ENCODE measurements around the gene GPR157.

Gene GPR157

DNA sequence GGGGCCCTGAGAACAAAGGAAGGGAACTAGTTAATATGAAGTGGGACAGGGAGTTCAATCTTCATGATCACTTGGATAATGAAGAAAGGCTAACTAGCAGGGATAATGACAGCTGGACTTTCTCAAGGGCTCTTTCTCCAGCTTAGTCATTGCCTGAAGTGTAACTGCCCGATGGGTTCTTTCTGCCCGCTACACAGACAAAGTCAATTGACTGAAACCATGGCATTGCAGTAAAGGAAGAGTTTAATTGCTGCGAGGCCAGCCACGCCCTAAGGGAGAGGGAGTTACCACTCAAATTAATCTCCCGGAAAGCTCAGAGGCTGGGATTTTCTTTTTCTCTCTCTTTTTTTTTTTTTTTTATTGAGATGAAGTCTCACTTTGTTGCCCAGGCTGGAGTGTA, 42.9 kb downstream of the GPR157 start:
- DNase-seq = no peak

DNA sequence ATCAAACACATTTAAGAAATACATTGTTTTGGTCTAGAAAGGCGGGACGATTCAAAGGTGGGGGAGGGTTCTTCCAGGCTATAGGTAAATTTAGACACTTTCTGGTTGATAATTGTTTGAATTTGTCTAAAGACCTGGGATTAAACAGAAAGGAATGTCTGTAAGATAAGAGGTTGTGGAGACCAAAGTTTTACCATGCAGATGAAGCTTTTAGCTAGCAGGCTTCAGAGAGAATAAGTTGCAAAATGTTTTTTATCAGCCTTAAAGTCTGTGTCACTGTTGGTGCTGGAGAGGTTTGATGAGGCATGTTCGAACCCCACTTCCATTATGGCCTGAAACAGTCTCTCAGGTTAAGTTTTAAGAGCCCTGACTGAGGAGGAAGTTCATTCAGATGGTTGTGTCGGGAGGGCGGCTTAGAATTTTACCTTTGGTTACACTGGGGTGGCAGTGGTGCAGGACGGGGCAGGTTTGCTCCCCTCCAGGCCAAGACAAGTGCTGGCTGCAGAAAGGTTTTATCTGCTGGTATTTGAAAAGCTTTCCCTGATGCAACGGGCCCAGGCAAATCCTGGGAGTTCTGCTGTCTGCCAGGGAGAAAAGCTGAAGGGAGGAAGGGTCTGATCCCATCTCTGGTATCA, 43.5 kb downstream of the GPR157 start:
- no peak for DNase-seq

DNA sequence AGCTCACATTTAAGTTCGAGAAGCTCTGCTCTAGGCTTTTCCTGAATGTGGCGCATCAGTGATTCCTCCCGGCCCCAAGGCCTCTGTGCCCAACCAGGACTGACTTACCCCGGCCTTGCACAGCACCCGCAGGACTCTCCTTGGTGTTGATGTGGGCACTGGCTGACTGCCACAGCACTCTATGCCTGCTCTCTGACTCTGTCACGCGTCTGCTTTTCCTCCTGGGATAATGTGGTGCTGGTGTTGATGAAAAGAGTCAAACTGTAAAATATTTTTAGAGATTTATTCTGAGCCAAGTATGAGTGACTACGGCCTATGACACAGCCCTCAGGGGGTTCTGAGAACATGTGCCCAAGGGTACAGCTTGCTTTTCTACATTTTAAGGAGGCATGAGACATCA, 44.0 kb downstream of the GPR157 start:
- peak; percentile 13 for DNase-seq

DNA sequence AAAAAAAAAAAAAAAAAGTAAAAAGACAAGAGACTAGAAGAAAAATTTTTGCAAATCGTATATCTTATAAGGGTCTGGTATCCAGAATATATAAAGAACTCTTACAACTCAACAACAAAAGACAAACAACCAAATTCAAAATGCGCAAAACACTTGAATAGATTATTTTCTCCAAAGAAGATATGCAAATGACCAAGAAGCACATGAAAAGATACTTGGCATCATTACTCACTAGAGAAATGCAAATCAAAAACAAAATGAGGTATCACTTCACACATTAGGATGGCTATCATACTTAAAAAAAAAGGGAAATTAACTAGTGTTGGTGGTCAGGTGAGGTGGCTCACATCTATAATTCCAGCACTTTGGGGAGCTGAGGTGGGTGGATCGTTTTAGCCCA, 47.4 kb downstream of the GPR157 start:
- no peak for DNase-seq

DNA sequence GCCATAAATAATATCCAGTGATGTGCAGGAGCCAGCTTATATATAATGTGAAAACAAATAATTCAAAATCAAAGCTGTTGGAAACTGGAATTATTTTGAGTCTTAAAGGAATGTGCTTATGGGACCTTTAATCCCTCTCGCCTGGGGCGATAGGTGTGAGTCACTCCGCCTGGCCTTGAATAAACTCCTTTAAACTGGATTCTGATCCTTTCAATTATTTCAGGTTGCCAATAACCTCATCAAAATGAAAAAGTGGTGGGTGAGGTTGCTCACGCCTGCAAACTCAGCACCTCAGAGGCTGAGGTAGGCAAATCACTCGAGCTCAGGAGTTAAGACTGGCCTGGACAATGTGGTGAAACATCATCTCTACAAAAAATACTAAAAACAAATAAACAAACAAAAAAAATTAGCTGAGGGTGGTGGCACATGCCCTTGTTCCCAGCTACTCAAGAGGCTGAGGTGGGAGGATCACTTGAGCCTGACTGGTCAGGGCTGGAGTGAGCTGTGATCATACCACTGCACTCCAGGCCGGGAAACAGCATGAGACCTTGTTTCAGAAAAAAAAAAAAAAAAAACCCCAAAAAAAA, 48.1 kb downstream of the GPR157 start:
- DNase-seq = no peak

DNA sequence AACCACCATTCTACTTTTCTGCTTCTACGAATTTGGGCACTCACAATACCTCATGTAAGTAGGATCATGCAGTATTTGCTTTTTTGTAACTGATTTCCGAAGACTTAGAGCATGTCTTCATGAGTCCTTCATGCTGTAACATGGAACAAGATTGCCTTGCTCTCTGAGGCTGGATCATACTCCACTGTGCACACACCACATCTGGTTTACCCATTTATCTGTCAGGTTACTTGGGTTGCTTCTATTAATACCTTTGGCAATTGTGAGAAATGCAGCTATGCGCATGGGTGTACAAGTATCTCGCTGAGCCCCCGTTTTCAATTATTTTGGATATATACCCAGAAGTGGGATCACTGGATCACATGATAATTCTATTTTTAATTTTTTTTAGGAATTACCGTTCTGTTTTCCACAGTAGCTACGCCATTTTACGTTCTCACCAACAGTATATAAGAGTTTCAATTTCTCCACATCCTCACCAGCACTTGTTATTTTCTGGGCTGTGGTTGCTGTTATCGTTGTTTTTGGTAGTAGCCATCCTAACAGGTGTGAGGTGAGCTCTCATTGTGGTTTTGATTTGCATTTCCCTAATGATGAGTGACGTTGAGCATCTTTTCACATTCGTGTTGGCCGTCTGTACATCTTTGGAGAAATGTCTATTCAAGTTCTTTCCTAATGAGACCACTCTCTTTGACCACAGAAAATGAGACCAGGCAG, 48.8 kb downstream of the GPR157 start:
- DNase-seq = no peak

DNA sequence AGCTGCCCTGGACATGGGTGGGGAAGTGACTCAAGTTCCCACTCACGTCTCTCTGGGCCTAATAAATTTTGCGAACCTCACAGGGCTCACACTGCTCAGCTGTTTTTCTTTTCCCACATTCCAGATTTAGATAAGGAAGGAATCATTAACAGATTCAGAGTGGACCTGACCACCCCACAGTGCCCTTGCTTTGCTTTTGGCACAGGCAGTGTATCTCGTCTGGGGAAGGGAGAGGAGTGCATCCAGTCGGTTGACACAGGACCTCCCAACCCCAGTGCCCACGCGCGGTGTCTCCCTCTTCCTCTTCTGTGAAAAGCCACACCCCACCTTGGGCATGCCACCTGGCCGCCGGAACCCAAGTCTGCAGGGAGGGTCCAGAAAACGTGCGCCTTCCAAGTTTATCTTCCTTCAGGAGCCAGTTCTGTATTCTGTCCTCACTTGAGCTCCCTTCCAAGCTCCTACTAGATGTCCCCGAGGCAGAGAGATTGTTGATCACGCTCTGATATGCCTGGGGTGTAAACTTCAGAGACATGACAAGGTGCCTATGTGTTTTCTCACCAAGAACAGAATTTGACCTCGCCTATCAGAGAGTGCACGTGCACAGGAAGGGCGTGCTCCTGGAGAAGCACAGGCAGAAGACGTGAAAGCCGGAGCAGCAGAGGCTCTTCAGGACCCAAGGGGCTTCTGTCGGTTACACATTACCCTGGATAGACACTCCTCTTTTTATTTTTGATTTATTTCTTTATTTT, 50.0 kb downstream of the GPR157 start:
- DNase-seq = no peak

DNA sequence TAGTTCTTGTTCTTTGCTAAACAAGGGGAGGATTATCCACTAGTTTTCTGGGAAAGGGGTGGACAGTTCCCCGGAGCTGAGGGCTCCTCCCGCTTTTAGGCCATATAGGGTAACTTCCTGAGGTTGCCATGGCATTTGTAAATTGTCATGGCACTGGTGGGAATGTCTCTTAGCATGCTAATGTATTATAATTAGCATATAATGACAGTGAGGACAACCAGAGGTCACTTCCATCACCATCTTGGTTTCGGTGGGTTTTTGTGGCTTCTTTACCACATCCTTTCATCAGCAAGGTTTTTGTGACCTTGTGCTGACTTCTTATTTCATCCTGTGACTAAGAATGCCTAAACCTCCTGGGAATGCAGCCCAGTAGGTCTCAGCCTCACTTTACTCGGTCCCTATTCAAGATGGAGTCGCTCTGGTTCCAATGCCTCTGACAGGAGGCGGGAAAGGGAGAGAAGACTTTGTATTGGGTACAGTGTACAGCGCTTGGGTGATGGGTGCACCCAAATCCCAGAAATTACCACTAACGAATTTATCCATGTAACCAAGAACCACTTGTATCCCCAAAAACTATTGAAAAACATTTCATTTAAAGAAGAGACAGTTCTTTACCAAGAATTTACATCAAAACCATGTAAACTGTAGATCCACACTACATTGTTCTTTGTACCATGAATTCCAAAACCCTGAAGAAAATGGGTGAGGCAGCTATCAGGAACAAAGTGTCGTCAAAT, 50.7 kb downstream of the GPR157 start:
- DNase-seq = peak; percentile 78

DNA sequence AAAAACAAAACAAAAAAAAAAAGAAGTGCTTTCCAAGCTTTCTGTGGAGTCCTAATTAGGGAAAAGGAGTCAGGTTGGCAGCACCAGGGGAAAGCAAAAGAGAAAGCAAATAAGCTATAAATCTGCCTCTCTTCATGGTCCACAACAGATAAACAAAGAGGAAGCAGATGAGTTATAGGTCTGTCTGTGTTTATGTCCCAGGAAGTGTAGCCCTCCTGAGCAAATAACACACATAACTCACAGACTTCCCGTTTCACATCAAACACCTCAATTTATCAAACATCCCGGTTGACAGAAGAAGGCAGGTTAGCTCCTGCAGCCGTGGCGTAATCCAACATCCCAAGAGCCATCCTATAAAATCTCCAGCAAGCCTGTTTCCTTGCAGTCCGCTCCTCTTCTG, 53.9 kb downstream of the GPR157 start:
- DNase-seq = no peak

DNA sequence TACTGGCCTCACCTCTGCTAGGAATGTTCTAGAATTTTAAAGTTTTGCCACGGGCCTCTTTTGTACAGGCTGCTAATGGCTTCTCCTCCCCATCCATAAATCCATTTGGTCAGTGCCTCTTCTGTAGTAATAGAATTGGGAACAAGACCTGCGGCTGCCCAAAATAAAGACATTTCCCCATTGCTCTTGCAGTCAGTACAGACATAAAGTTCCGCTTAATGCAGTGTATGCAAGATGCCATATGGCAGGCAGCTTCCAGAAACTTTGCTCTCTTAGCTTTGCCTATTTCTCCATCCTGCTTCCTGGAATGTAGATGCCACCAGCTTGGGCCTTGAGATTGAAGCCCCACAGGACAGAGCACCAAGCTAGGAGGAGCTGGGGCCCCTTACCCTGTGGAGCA, 55.8 kb downstream of the GPR157 start:
- DNase-seq = no peak

DNA sequence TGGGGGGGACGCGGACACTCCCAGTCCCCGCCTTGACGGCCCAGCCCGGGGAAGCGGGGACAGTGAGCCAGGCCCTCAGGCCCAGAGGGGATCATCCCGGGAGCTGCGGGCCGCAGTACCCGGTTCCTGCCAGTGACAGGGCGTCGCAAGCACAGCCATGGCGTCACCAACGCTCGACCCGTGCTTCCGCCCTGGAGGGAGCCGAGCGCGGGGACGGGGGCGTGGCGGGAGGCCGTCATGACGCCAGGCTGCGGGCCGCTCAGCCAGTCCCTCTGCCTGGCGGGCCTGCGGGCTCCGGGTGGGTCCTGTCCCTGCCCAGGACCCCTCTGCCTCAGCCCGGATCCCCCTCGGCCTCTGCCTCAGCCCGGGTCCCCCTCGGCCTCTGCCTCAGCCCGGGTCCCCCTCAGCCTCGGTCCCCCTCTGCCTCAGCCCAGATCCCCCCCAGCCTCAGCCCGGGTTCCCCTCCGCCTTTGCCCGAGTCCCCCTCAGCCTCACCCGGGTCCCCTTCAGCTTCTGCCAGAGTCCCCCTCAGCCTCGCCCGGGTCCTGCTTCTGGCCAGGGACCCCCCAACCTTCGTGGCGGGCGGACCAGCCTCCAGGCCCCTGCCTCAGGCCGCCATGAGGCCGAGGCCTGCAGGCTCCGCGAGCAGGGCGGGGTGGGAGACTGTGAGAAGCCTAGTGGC, 57.2 kb downstream of the GPR157 start:
- no peak for DNase-seq

DNA sequence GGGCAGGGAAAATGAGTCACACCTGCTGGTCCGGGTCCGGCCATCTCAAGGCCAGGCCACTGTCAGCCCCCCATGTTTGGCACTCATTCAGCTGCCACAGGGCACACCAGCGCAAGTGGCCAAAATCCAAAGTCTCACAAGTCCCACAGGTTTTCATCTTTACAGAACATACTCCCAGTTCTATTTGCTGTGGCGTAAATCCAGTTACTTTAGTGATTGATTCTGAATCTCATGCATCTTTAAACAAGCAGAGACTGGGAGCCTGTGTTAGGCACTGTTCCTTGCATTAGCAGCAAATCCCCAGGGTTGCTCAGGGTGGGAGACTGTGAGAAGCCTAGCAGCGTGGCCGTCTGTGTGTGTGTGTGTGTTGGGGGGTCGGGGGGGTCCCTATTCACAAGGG, 58.4 kb downstream of the GPR157 start:
- no peak for DNase-seq

DNA sequence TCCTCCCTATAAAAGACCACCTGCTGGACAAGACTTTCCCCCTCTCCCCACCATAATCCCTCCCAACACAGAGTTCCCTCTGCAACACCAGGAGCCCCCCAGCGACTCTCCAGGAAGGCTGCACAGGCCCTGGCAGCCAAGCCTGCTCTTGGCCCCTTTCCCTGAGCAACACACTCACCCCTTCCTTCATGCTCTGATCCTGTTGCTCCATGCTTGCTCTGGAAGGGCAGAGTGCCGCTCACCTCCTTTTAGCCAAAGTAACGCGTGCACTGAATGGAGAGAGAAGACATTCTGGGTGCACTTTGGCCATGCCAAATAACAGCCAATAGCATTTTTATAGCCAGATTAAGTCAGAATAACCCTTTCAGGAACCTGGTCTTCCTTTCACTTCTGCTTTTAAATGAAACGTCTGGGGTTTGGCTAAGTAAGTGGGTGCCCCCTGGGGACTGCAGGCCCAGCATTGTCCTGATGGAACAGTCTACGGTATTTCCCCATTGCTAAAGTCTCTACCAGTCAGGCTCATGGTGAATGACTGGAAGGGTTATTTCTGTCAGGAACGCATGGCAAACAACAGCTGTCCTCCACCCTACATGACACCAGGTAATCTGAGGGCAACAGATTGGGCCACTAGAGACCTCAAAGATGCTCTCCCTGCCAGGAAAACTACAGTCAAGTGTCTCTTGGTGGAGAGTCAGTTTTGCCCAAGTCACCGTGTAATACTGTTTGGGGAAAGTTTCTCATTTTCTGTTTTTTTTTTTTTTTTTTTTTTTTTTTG, 59.4 kb downstream of the GPR157 start, which contains the start of gene SLC2A5:
Gene SLC2A5, minus strand, starts transcription at position 310 of the 775 bp plus-strand sequence. Its CDS starts 99 bp downstream, at position 211.
- DNase-seq = no peak

DNA sequence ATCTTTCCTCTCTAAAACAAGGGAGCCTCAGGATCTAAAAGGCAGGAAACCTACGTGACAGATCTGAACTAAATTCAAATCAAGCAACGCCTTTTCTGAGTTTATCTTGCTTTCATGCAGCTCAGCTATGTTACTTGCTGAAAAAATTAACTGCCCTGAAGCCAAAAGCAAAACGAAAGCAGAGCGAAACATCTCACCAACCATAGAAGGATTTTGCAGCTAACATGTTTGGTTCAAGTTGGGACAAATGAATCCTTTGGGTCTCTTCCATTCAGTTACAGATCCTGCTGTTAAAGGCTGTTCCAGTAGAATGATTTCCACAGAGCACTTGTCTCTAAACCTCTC, 59.9 kb downstream of the GPR157 start:
- no peak for DNase-seq

DNA sequence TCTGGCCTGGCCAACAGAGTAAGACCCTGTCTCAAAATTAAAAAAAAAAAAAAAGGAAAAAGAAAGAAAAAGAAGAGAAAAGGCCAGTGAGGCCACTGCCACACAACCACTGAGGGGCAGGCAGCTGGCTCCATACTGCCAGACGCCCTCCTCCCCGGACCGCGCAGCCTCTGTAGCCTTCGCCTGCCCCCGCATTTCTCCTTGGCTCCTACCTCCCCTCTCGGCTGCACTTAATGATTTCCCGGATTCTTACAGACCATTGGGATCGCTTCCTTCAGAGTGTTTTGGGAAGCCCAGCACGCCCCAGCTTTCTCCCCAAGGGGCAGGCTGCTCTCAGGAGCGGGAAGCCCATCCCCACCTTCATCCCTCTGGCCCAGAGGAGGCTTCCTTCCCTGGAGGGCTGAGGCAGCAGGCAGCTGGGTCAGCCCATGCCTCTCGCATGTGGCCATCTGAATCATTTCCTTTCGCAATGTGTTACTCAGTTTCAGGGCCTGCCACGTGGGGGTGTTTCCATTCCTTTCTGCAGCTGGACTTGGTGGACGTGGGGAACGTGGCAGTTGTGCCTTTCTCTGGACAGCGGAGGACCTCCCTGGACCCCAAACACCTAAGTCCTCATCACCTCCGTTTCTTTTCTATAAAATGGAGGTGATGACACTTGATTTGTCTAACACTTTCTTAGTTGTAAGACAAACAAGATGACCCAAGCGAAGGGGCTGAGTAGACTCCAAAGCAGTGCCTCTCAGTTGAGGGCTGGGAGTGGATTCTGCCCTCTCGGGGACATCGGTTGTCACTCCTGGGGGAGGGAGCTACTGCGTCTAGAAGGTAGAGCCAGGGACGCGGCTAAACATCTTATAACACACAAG, 61.7 kb downstream of the GPR157 start:
- peak; percentile 91 for DNase-seq

DNA sequence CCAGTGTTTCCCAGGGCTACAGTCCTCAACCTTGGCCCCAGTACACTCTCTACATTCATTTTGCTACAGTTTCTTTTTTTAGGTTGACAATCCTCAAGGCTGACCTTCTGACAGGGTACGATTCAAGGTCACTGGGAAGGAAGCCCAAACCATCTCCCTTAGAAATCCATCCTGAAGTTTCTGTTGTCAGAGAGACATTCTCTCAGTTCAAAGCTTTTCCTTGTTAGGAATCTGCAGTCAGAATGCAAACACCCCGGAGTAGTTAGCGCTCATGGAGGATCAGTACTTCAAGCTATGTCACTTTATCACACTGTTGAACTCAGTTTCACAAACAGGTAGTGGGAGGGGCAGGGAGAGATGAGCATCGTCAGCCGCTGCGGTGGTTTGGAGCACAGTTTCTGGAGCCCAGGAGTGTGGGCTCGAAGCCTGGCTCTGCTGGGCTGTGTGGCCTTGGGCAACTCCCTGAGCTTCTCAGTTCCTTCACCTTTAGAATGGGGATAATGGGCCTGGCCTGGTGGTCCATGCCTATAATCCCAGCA, 63.6 kb downstream of the GPR157 start:
- no peak for DNase-seq

DNA sequence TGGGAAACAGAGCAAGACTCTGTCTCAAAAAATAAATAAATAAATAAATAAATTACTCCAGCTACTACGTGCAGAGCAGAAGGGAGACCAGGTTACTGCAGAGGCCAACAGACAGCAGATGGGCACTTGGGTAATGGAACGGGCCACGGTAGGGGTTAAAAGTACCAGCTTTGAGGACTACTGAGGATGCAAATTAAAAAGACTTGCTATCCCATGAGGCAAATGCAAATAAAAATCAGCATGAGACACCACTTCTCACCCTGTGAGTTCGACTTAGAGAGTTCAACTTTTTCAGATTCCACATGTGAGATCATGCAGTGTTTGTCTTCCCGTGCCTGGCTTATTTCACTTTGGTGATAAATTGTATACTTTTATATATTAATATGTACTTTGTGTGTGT, 66.1 kb downstream of the GPR157 start:
- DNase-seq = no peak

DNA sequence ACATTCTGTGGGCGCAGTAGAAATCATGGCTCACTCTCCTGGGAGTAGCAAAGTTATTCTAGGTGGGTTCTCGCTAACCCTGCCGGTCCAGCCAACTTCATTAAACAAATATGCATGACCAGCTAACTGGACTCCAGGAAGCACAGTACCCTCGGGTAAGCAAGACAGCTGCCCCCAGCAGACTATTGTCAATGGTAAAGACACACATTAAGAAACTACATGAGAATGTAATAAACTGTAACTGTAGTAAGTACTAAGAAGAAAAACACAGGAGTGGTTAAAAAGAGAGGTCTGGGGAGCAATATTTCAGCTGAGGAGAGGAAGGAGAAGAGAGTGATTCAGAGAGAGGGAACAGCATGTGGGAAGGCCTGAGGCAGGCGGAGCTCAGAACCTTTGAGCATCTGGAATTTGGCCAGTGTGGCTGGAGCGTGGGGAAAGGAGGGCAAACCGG, 66.9 kb downstream of the GPR157 start:
- DNase-seq = peak; percentile 28

DNA sequence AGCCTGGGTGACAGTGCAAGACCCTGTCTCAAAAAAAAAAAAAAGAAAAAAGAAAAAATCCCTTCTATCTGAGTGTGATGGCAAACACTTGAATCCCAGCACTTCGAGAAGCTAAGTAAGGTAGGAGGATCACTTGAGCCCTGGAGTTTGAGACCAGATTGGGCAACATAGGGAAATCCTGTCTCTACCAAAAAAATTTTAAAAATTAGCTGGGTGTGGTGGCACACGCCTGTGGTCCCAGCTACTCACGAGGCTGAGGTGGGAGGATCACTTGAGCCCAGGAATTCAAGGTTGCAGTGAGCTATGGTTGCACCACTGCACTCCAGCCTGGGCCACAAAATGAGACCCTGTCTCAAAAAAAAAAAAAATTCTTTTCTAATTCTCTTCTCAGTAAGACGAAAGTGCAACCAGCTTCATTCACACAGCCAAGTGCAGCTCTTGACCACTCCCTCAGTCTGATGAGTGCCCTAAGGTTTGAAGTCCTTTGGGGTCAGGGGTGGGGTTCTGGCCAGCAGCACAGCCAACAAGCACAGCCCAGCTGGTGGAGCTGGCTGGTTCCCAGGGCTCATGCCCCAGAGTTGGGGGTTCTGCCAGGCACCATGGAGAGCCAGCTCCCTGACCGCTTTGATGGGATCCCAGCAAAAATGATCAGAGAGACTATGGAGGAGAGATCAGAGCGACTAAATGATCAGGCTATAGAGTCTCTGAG, 67.5 kb downstream of the GPR157 start:
- no peak for DNase-seq
